GM18526 (cell line): ENCODE measurements around the gene ATP5MG.

Experiments
- POLR2A ChIP-seq: IDR thresholded peaks from 3 replicates; pipeline ENCODE4 v1.6.1; 2011; ENCODE audit not compliant: insufficient read length; ENCODE audit errors: extremely low read depth

The ATP5MG gene, protein sequence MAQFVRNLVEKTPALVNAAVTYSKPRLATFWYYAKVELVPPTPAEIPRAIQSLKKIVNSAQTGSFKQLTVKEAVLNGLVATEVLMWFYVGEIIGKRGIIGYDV

GRCh38 chr11:118401151-118401879 lies at the start of gene ATP5MG:
ATP5MG (plus strand) TSS chr11:118401606; CDS start chr11:118401666, 60 bp downstream.
- peak; percentile 74 for TF ChIP-seq POLR2A

GRCh38 chr11:118353084-118353710 lies 48.2 kb upstream of the ATP5MG start:
- TF ChIP-seq POLR2A, result no peak

DNA sequence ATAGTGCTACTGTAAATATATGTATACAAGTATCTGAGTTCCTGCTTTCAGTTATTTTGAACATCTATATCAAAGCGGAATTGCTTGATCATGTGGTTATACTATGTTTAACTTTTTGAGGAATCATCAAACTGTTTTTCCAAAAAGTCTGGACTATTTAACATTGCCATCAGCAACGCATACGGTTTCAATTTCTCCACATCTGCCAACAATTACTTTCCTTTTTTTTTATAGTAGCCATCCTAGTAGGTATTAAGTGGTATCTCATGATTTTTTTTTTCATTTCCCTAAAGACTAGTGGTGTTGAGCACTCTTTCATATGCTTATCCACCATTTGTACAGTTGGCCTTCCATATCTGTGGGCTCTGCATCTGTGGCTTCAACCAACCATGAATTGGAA lies 43.3 kb upstream of the ATP5MG start:
- no peak for TF ChIP-seq POLR2A

DNA sequence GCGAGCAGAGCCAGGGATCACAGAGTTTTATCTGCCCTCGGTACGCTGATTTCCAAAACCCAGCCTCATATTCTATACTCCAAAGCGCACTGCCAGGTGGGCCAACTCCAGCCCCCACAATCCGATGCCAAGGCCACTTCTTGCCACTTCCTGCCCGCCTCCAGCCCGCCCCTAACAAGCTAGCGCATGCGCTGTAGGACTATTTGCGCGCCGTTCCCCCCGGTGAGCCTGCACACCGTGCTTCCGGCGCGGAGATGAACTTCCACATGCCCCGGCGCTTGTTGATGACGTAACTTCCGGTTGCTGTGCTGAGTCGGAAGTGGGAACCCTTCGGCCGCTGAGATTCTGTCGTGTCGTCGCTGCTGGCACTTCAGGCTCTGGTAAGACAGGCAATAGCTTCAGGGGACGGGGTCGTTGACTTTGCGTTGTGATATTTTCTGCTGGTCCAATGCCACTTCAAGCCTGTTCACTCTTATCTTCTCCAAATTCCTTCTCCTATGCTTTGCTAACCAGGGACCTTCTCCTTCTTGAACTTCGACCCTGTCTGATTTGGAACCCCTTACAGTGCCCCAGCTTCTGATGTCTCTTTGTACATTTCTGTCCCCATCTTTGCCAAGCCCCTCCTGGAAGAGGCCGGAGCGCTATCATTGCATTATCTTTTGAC lies 42.0 kb upstream of the ATP5MG start, which contains the start of gene UBE4A:
UBE4A (plus strand) TSS at position 306 of the 664 bp plus-strand sequence. CDS start 5,481 bp downstream, outside the sequence.
- peak; percentile 97 for TF ChIP-seq POLR2A

DNA sequence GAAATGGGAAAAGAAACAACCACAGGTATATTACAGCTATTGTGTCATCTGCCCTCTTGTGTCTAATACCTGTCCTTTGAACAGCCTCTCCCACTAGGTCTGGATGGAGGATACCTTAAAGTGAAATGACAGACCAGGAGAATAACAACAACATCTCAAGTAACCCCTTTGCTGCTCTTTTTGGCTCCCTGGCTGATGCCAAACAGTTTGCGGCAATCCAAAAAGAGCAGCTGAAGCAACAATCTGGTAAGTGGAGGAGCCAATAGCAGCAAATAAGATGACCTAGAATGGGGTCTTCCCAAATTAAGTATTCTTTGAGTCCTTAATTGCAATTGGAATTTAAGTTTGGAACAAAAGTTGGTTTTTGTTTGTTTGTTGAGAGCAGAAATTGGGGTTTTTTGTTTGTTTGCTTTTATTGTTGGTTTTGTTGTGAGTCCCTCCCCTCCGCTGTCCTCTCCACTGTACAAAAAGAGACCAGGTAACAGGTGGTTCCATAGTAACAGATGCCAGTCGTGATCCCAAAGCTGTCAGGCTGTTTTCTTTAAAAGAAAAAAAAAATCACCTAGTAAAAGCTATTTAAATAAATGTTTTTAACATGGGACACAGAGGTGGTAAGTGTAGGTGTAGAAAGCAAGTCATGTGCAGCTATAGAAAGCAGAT lies 36.3 kb upstream of the ATP5MG start:
- no peak for TF ChIP-seq POLR2A

- no peak for TF ChIP-seq POLR2A
These were observed 35.1 kb upstream of the ATP5MG start for GRCh38 chr11:118366287-118366686.

DNA sequence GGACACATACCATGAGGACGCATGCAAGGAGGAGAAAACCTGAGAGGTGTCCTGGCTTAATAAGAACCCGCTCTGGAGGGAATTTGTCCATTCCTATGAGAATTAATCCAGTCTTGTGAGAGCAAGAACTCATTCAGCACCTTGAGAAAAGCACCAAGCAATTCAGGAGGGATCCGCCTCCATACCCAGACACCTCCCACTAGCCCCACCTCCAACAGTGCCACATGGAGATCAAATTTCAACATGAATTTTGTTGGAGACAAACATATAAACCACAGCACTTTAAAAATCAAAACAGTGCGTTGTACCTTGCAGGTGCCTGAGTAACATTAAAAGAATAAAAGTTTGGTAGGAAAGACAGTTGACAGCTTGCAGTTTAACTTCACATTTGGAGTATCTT lies 30.6 kb upstream of the ATP5MG start:
- no peak for TF ChIP-seq POLR2A

DNA sequence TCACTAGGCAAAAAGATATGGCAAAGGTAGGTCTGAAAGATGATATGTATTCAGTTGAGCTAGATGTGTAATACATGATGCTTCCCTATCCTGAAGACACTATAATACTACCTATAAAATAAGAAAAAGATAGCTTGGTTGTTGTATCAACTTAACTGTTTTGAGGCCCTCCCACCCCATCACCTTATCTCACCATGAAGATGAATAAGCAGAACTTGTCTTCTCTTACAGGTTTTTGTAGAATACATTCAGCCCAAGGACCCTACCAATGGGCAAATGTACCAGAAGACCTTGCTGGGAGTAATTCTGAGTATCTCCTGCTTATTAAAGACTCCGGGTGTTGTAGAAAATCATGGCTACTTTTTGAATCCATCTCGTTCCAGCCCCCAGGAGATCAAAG lies 28.1 kb upstream of the ATP5MG start:
- TF ChIP-seq POLR2A, result no peak

DNA sequence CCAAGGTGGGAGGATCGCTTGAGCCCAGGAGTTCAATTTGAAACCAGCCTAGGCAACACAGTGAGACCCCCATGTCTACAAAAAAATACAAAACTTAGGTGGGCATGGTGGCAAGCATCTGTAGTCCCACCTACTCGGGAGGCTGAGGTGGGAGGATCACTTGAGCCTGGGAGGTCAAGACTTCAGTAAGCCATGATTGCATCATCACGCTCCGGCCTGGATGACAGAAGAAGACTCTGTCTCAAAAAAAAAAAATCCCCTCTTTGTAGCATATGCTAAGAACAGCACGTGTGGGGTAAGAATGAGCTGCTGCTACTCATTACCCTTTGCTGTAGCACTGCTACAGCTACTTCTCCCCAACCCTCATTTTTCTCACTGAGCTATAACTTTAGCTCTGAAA lies 27.5 kb upstream of the ATP5MG start:
- TF ChIP-seq POLR2A, result no peak

GRCh38 chr11:118374729-118375128 lies 26.7 kb upstream of the ATP5MG start:
- no peak for TF ChIP-seq POLR2A

DNA sequence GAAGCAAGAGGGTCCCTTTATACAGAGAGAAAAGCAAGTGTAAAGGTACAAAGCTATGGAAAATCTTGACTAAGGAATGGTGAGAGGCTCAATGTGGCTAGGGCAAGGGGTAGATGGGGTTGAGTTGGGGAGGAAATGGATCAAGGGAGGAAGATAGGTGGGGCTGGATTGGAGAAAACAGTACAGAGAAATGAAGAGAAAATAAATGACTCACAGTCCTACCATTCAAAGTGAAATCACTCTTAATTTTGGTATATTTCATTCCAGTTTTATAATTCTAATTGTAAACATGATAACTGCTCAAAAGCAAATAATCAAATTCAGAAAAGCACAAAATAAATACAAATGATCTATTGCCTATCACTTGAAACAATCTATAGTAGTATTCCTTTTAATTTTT lies 25.4 kb upstream of the ATP5MG start:
- TF ChIP-seq POLR2A, result no peak

DNA sequence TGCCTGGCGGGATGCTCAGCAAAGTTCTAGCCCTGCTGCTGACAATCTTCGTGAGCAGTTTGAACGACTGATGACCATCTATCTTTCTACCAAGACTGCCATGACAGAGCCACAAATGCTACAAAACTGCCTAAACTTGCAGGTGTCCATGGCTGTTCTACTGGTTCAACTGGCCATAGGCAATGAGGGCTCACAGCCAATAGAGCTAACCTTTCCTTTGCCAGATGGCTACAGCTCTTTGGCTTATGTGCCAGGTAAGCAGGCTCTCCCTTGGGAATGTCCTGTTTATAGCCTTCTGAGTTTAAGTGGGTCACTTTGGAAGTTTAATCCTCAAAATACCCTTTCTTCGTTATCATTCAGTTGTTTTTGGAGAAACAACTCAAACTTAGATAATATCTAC lies 21.9 kb upstream of the ATP5MG start:
- TF ChIP-seq POLR2A, result no peak

DNA sequence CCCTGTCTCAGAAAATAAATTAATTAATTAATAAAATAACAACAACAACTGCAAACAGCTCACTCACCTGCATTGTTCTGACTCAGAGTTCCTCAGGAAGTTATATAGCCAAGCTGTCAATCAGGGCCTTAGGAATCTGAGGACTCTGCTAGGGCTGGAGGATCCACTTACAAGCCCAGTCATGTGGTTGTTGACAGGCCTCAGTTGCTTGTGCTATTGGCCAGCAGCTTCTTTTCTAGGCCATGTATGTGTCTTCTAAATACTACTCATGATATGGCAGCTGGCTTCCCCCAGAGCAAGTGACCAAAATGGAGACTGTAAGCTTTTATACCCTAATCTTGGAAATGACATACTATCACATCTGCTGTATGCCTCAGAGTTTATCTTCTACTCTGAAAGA lies 20.8 kb upstream of the ATP5MG start:
- no peak for TF ChIP-seq POLR2A

GRCh38 chr11:118382954-118383353 lies 18.5 kb upstream of the ATP5MG start:
- TF ChIP-seq POLR2A, result no peak

GRCh38 chr11:118383657-118384056 lies 17.7 kb upstream of the ATP5MG start:
- no peak for TF ChIP-seq POLR2A
